Esophagus (tissue), 2 donors: ENCODE results near the gene SPINT2. TPM values are rescaled to one million over a fixed set of nuclear protein-coding genes. Genes with fewer than 3 reads are reported as not detected.

ENCODE experiments used
- H3K27ac ChIP-seq, 2 donors: one replicate each; pipeline ENCODE4 v1.5.1; 2013; ENCODE audit warnings: low read depth in 2 of 2, mild to moderate bottlenecking in 2 of 2, inconsistent platforms in 1 of 2, low read length in 1 of 2, moderate library complexity in 1 of 2
- H3K27me3 ChIP-seq, 2 donors: one replicate each; pipeline ENCODE4 v1.6.1; 2013; ENCODE audit warnings: low read length in 2 of 2, control low read depth in 1 of 2, mild to moderate bottlenecking in 1 of 2; ENCODE audit not compliant: insufficient read depth in 2 of 2, control insufficient read depth in 1 of 2
- H3K36me3 ChIP-seq, 2 donors: one replicate each; pipeline ENCODE4 v1.6.1; 2013; ENCODE audit warnings: low read length in 1 of 2; ENCODE audit not compliant: control insufficient read depth in 2 of 2, insufficient read depth in 2 of 2
- H3K4me1 ChIP-seq, 2 donors: one replicate each; pipeline ENCODE4 v1.6.1; 2013; ENCODE audit warnings: low read length in 1 of 2; ENCODE audit not compliant: control insufficient read depth in 2 of 2, insufficient read depth in 2 of 2
- H3K4me3 ChIP-seq, 2 donors: one replicate each; pipeline ENCODE4 v1.5.1; 2013; ENCODE audit warnings: low read length in 2 of 2, mild to moderate bottlenecking in 2 of 2, low read depth in 1 of 2, moderate library complexity in 1 of 2
- H3K9me3 ChIP-seq, 2 donors: one replicate each; pipeline ENCODE4 v1.6.1; 2013; ENCODE audit warnings: mild to moderate bottlenecking in 2 of 2, low read depth in 1 of 2, low read length in 1 of 2, moderate library complexity in 1 of 2; ENCODE audit not compliant: control insufficient read depth in 2 of 2, insufficient read depth in 1 of 2
- WGBS, 2 donors: extraction: QIAGEN DNeasy Blood & Tissue Kit; methylation state at CpG; one replicate each; pipeline ENCODE4 v1.1.7; 2013; 5-methylcytosine and 5-hydroxymethylcytosine counted together
- polyA plus RNA-seq, 2 donors: library from polyadenylated mRNA; stranded (reverse); fragments of 200-250 nt; gene quantifications; one replicate each; pipeline ENCODE4 v1.2.3, GENCODE V29; 2013
- donor health status: healthy with polysubstance abuse.
- donor health status: Bipolar disorder and iron deficiency.

The SPINT2 gene
- polyA plus RNA-seq, 2 donors: 230 to 334 TPM

GRCh38 chr19:38287604-38288003, 23.2 kb downstream of the SPINT2 start:
- Histone ChIP-seq H3K9me3 (no peaks in the 10 kb centered on the region), H3K4me1 (peaks cover 12 to 28% of the 10 kb centered on the region in 2 donors), H3K27me3 (no peaks in the 10 kb centered on the region), H3K4me3 (no peak overlapping the region), H3K27ac (peak overlapping the region in 1 of 2 donors; percentile 6), H3K36me3 (peaks cover 0 to 35% of the 10 kb centered on the region in 2 donors)
- 75 to 80% methylated on average over 9 of the region's 9 CpGs for WGBS, 2 donors

DNA sequence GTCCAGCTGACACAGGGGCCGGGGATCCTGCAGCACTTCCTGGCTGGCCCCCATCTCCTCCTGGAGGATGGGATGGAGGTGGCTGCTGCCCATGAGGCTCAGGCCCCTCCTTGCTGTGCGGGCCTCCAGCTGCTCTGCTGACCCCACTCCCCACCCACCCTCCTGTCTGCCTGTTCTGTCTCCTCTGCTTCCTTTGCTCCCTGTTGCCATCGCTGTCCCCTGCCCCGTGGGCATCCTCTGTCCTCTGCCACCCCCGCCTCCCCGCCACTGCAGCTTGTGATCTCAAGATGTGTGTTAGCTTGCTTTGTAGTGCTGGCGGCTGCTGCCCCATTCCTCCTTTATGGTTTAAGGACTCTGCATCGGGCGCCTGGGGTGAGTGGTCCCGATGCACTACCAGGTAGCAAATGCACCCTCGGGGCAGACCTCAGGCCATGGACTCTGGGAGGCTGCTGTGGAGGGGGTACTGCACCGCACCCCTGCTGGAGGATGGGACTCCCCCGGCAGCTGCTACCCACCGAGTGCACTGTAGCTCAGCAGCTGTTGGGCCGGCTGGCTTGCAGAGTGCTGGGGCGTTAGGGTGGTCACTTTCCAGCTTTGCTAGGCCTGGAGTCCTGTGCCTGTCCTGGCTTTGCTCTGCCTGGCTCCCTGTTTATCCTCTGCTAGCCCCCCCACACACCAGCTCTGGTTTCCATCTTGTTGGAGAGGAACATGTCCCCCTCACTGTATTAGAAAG, 23.9 kb downstream of the SPINT2 start:
- no peak overlapping the region for H3K27ac ChIP-seq
- H3K36me3 ChIP-seq: peaks cover 4 to 37% of the 10 kb centered on the region in 2 donors
- no peak overlapping the region for H3K4me3 ChIP-seq

DNA sequence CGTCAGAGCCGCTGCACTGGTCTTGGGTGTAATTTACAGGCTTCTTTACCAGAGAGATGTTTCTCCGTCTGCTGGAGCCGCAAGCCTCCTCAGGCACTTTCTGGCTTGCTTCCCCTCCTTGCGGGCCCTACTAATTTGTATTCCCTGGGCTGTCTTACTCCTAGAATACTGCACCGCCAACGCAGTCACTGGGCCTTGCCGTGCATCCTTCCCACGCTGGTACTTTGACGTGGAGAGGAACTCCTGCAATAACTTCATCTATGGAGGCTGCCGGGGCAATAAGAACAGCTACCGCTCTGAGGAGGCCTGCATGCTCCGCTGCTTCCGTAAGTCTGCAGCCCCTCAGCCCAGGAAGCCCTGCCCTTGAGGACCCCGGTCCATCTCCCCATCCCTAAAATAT, 25.6 kb downstream of the SPINT2 start:
- peaks cover 4 to 37% of the 10 kb centered on the region in 2 donors for H3K36me3 ChIP-seq
- no peaks in the 10 kb centered on the region for H3K9me3 ChIP-seq
- 90 to 94% methylated on average over 15 of the region's 15 CpGs for WGBS, 2 donors
- peak overlapping the region; percentile 89 to 90 for H3K27ac ChIP-seq
- H3K4me3 ChIP-seq: no peak overlapping the region
- no peaks in the 10 kb centered on the region for H3K27me3 ChIP-seq
- peaks cover 12 to 25% of the 10 kb centered on the region in 2 donors for H3K4me1 ChIP-seq

More for the DNA sequence above, 23.9 kb downstream of the SPINT2 start:
- Histone ChIP-seq H3K4me1 (peaks cover 12 to 28% of the 10 kb centered on the region in 2 donors), H3K27me3 (no peaks in the 10 kb centered on the region), H3K9me3 (no peaks in the 10 kb centered on the region)
- 86 to 87% methylated on average over 16 of the region's 16 CpGs for WGBS, 2 donors

DNA sequence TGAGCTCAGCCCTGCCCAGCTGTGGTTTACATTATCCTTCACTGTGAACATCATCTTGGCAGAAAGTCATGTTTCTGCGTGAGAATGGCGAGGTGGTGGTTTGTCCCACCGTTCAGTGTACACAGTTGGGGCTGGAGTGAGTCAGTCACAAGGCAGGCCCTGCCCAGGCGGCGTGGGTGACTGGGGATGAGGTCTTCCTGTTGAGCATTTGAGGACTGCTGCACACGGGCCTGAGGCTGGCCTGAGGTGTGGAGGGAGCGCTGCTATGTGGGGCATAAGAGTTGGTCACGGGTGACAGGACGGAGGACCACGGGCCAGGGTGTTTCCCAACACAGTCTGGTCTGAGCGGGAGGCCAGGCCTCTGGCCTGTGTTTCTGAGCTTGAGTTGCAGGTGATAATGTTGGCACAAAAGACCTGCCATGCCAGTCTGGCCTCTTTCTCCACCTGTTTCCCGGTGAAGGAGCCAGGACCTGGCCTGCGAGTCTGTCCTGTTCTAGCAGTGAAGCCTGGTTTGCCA, 26.3 kb downstream of the SPINT2 start:
- Histone ChIP-seq H3K4me1 (peaks cover 12 to 27% of the 10 kb centered on the region in 2 donors), H3K27ac (peak overlapping the region; percentile 89 to 90), H3K4me3 (no peak overlapping the region), H3K36me3 (peaks cover 4 to 36% of the 10 kb centered on the region in 2 donors), H3K27me3 (no peaks in the 10 kb centered on the region), H3K9me3 (no peaks in the 10 kb centered on the region)
- 46 to 50% methylated on average over 13 of the region's 13 CpGs for WGBS, 2 donors

GRCh38 chr19:38291855-38292254, 27.5 kb downstream of the SPINT2 start:
- peaks cover 4 to 31% of the 10 kb centered on the region in 2 donors for H3K36me3 ChIP-seq
- no peak overlapping the region for H3K4me3 ChIP-seq
- H3K27me3 ChIP-seq: no peaks in the 10 kb centered on the region
- peak overlapping the region; percentile 89 to 90 for H3K27ac ChIP-seq
- no peaks in the 10 kb centered on the region for H3K9me3 ChIP-seq
- H3K4me1 ChIP-seq: peaks cover 12 to 32% of the 10 kb centered on the region in 2 donors
- WGBS, 2 donors: 63 to 64% methylated on average over 15 of the region's 15 CpGs

DNA sequence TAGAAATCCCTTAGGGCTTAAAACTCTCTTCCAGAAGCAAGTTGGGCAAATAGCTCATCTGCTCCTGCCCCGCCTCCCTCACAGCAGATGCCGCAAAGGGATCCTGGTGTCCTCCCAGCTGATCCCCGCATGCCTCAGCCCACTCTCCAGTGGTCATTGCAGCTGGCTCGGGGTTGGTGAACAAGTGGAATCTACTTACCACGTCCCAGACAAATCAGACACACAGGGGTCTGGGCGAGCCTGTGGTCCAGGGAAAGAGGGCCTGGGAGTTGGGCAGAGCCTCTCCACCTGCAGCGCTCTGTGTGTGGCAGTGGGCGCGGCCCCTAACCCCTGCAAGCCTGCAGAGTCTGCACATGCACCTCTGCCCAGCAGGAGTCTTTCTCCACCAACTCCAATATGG, 28.9 kb downstream of the SPINT2 start:
- H3K4me1 ChIP-seq: peaks cover 12 to 32% of the 10 kb centered on the region in 2 donors

GRCh38 chr19:38294090-38294489, 29.7 kb downstream of the SPINT2 start:
- peaks cover 4 to 15% of the 10 kb centered on the region in 2 donors for H3K36me3 ChIP-seq
- H3K4me1 ChIP-seq: peaks cover 12 to 38% of the 10 kb centered on the region in 2 donors

More for the DNA sequence above, 28.9 kb downstream of the SPINT2 start:
- Histone ChIP-seq H3K4me3 (no peak overlapping the region), H3K27me3 (no peaks in the 10 kb centered on the region), H3K36me3 (peaks cover 4 to 22% of the 10 kb centered on the region in 2 donors), H3K27ac (peak overlapping the region in 1 of 2 donors; percentile 24), H3K9me3 (no peaks in the 10 kb centered on the region)
- 89 to 94% methylated on average over 9 of the region's 9 CpGs for WGBS, 2 donors

GRCh38 chr19:38298821-38299680, 34.7 kb downstream of the SPINT2 start:
- H3K27ac ChIP-seq: peak overlapping the region; percentile 79 to 83
- 34 to 57% methylated on average over 11 of the region's 11 CpGs for WGBS, 2 donors
- H3K4me3 ChIP-seq: no peak overlapping the region
- H3K36me3 ChIP-seq: no peaks in the 10 kb centered on the region
- peaks cover 0 to 17% of the 10 kb centered on the region in 2 donors for H3K4me1 ChIP-seq
- H3K27me3 ChIP-seq: no peaks in the 10 kb centered on the region
- H3K9me3 ChIP-seq: no peaks in the 10 kb centered on the region

More at GRCh38 chr19:38294090-38294489, 29.7 kb downstream of the SPINT2 start:
- 74 to 78% methylated on average over 8 of the region's 8 CpGs for WGBS, 2 donors
- Histone ChIP-seq H3K4me3 (no peak overlapping the region), H3K27ac (no peak overlapping the region), H3K9me3 (no peaks in the 10 kb centered on the region), H3K27me3 (no peaks in the 10 kb centered on the region)
